IPS-NIHi7 (cell line): ENCODE results near the gene CAMK2B.
"Not testable (repeated sequence)": the region's sequence is repeated elsewhere in the genome, so short reads cannot be mapped to it uniquely, and the experiment has no call there.

Experiments used
- DNase-seq: peaks from one replicate; pipeline ENCODE4 v3.0.0; 2012; ENCODE audit warnings: mixed read lengths; ENCODE audit errors: extremely low spot score

CAMK2B gene

GRCh38 chr7:44217852-44218402 lies 107.5 kb downstream of the CAMK2B start:
- DNase-seq = no peak

GRCh38 chr7:44217223-44217714 lies 108.1 kb downstream of the CAMK2B start:
- no peak for DNase-seq

GRCh38 chr7:44216521-44217222 lies 108.7 kb downstream of the CAMK2B start:
- no peak for DNase-seq

GRCh38 chr7:44216019-44216418 lies 109.4 kb downstream of the CAMK2B start:
- DNase-seq = no peak

- DNase-seq = no peak
Observed at GRCh38 chr7:44215531-44215930, 109.9 kb downstream of the CAMK2B start.

- no peak for DNase-seq
Observed at GRCh38 chr7:44213877-44214388, 111.5 kb downstream of the CAMK2B start.

- no peak for DNase-seq
Observed at GRCh38 chr7:44213206-44213876, 112.1 kb downstream of the CAMK2B start.

GRCh38 chr7:44212581-44213184 lies 112.7 kb downstream of the CAMK2B start:
- DNase-seq = no peak

- DNase-seq = no peak
Observed at GRCh38 chr7:44212018-44212417, 113.4 kb downstream of the CAMK2B start.

GRCh38 chr7:44211126-44211675 lies 114.2 kb downstream of the CAMK2B start:
- DNase-seq = no peak

- no peak for DNase-seq
Observed at GRCh38 chr7:44210107-44210506, 115.3 kb downstream of the CAMK2B start.

- DNase-seq = no peak
Observed at GRCh38 chr7:44208085-44208484, 117.3 kb downstream of the CAMK2B start.

GRCh38 chr7:44206008-44206407 lies 119.4 kb downstream of the CAMK2B start:
- no peak for DNase-seq

- no peak for DNase-seq
Observed at GRCh38 chr7:44201813-44202212, 123.6 kb downstream of the CAMK2B start.

- peak; percentile 99 for DNase-seq
Observed at GRCh38 chr7:44200699-44201461, 124.5 kb downstream of the CAMK2B start, which contains the start of gene YKT6. TSS of gene YKT6 (plus strand) at chr7:44200978. CDS start at chr7:44201136, 158 bp downstream.

GRCh38 chr7:44200163-44200562 lies 125.2 kb downstream of the CAMK2B start:
- DNase-seq = not testable (repeated sequence)

GRCh38 chr7:44197474-44197873 lies 127.9 kb downstream of the CAMK2B start:
- no peak for DNase-seq

GRCh38 chr7:44196450-44196872 lies 128.9 kb downstream of the CAMK2B start:
- peak; percentile 74 for DNase-seq

- DNase-seq = no peak
Observed at GRCh38 chr7:44195889-44196288, 129.5 kb downstream of the CAMK2B start.

- no peak for DNase-seq
Observed at GRCh38 chr7:44194562-44195145, 130.7 kb downstream of the CAMK2B start.

GRCh38 chr7:44194069-44194468 lies 131.3 kb downstream of the CAMK2B start:
- no peak for DNase-seq
